ENCODE results near the gene TADA3.

DNA sequence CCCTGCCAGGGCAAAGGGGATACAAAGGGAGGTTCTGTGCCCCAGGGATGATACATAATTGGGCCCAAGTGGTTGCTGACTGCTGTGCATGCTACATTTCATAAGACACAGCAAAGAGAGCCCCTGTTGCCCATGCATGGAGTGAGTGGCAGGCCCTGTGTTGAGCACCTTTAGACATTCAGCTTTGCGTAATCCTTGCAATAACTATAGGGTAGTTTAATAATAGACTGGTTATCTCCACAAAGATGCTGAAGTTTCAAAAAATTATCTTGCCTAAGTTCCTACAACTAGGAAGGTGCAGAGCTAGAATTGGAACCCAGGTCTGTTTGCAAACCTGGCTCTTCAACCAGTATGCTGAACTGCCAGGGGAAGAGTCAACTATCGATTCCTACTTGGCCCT, 44.2 kb downstream of the TADA3 start:
- TF ChIP-seq, protein P1, sequence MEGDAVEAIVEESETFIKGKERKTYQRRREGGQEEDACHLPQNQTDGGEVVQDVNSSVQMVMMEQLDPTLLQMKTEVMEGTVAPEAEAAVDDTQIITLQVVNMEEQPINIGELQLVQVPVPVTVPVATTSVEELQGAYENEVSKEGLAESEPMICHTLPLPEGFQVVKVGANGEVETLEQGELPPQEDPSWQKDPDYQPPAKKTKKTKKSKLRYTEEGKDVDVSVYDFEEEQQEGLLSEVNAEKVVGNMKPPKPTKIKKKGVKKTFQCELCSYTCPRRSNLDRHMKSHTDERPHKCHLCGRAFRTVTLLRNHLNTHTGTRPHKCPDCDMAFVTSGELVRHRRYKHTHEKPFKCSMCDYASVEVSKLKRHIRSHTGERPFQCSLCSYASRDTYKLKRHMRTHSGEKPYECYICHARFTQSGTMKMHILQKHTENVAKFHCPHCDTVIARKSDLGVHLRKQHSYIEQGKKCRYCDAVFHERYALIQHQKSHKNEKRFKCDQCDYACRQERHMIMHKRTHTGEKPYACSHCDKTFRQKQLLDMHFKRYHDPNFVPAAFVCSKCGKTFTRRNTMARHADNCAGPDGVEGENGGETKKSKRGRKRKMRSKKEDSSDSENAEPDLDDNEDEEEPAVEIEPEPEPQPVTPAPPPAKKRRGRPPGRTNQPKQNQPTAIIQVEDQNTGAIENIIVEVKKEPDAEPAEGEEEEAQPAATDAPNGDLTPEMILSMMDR (IDR thresholded peaks at IDR 0.05): no peak
- TF ChIP-seq ETV6 (CRISPR knock-in tag; IDR thresholded peaks at IDR 0.05) (no peak), ESRRA (CRISPR knock-in tag; IDR thresholded peaks at IDR 0.05; ENCODE audit: borderline replicate concordance) (no peak), CREB1 (CRISPR knock-in tag; IDR thresholded peaks at IDR 0.05) (no peak), NR1H2 (CRISPR knock-in tag; IDR thresholded peaks at IDR 0.05) (no peak), TEAD4 (CRISPR knock-in tag; IDR thresholded peaks at IDR 0.05) (no peak), RELA (CRISPR knock-in tag; IDR thresholded peaks at IDR 0.05; ENCODE audit: borderline replicate concordance) (no peak), FOXJ3 (CRISPR knock-in tag; IDR thresholded peaks at IDR 0.05; ENCODE audit: borderline replicate concordance) (no peak)
- TF ChIP-seq, protein P2, sequence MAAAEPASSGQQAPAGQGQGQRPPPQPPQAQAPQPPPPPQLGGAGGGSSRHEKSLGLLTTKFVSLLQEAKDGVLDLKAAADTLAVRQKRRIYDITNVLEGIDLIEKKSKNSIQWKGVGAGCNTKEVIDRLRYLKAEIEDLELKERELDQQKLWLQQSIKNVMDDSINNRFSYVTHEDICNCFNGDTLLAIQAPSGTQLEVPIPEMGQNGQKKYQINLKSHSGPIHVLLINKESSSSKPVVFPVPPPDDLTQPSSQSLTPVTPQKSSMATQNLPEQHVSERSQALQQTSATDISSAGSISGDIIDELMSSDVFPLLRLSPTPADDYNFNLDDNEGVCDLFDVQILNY (CRISPR knock-in tag; IDR thresholded peaks at IDR 0.05): no peak
- TF ChIP-seq, protein P3, sequence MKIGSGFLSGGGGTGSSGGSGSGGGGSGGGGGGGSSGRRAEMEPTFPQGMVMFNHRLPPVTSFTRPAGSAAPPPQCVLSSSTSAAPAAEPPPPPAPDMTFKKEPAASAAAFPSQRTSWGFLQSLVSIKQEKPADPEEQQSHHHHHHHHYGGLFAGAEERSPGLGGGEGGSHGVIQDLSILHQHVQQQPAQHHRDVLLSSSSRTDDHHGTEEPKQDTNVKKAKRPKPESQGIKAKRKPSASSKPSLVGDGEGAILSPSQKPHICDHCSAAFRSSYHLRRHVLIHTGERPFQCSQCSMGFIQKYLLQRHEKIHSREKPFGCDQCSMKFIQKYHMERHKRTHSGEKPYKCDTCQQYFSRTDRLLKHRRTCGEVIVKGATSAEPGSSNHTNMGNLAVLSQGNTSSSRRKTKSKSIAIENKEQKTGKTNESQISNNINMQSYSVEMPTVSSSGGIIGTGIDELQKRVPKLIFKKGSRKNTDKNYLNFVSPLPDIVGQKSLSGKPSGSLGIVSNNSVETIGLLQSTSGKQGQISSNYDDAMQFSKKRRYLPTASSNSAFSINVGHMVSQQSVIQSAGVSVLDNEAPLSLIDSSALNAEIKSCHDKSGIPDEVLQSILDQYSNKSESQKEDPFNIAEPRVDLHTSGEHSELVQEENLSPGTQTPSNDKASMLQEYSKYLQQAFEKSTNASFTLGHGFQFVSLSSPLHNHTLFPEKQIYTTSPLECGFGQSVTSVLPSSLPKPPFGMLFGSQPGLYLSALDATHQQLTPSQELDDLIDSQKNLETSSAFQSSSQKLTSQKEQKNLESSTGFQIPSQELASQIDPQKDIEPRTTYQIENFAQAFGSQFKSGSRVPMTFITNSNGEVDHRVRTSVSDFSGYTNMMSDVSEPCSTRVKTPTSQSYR (CRISPR knock-in tag; IDR thresholded peaks at IDR 0.05): no peak
- TF ChIP-seq, protein P4, sequence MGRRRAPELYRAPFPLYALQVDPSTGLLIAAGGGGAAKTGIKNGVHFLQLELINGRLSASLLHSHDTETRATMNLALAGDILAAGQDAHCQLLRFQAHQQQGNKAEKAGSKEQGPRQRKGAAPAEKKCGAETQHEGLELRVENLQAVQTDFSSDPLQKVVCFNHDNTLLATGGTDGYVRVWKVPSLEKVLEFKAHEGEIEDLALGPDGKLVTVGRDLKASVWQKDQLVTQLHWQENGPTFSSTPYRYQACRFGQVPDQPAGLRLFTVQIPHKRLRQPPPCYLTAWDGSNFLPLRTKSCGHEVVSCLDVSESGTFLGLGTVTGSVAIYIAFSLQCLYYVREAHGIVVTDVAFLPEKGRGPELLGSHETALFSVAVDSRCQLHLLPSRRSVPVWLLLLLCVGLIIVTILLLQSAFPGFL (CRISPR knock-in tag; IDR thresholded peaks at IDR 0.05; ENCODE audit: borderline replicate concordance): no peak
- TF ChIP-seq, protein P5, sequence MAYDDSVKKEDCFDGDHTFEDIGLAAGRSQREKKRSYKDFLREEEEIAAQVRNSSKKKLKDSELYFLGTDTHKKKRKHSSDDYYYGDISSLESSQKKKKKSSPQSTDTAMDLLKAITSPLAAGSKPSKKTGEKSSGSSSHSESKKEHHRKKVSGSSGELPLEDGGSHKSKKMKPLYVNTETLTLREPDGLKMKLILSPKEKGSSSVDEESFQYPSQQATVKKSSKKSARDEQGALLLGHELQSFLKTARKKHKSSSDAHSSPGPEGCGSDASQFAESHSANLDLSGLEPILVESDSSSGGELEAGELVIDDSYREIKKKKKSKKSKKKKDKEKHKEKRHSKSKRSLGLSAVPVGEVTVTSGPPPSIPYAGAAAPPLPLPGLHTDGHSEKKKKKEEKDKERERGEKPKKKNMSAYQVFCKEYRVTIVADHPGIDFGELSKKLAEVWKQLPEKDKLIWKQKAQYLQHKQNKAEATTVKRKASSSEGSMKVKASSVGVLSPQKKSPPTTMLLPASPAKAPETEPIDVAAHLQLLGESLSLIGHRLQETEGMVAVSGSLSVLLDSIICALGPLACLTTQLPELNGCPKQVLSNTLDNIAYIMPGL (CRISPR knock-in tag; IDR thresholded peaks at IDR 0.05): no peak
- TF ChIP-seq, protein P6, sequence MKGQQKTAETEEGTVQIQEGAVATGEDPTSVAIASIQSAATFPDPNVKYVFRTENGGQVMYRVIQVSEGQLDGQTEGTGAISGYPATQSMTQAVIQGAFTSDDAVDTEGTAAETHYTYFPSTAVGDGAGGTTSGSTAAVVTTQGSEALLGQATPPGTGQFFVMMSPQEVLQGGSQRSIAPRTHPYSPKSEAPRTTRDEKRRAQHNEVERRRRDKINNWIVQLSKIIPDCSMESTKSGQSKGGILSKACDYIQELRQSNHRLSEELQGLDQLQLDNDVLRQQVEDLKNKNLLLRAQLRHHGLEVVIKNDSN (CRISPR knock-in tag; IDR thresholded peaks at IDR 0.05): no peak
- TF ChIP-seq, protein P7, sequence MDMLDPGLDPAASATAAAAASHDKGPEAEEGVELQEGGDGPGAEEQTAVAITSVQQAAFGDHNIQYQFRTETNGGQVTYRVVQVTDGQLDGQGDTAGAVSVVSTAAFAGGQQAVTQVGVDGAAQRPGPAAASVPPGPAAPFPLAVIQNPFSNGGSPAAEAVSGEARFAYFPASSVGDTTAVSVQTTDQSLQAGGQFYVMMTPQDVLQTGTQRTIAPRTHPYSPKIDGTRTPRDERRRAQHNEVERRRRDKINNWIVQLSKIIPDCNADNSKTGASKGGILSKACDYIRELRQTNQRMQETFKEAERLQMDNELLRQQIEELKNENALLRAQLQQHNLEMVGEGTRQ (CRISPR knock-in tag; IDR thresholded peaks at IDR 0.05): no peak
